Stimulated activated CD4-positive, alpha-beta T cell treated with anti-CD3 and anti-CD28 coated beads, Interleukin-15, amount 100 ng/mL, for 24 hours (primary cell): ENCODE measurements around the gene RND2.

ENCODE experiments used
- DNase-seq: peaks from one replicate; pipeline ENCODE4 v3.0.0-alpha.2; 2020

The RND2 gene

DNA sequence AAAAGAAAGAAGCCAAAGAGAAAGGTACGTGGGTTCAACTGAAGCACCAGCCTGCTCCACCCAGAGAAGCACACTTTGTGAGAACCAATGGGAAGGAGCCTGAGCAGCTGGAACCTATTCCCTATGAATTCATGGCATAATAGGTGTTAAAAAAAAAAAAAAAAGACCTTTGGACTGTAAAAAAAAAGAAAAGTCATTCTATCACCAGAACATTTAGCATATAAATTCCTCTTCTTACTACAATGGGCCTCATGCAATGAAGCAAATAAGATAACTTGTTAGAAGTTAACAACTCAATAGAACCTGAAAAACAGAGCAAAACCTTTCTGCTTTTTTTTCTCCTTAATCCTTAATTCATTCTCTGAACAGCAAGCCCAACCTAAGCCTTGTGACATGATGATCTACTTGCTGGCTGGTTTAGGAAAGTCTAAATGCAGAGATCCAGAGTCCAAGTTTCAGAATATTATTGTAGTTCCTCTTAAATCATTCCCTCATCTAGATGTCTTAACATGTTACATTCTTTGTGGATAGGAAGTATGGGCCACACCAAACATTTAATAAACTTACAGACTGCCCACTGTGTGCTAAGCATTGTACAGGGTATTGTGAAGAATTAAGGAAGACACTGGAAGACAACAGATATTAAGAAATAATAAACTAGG is 54.7 kb downstream of the RND2 start:
- DNase-seq, result no peak
